WI38 (cell line): ENCODE results near the gene VAPB.

Experiments
- H3K4me3 ChIP-seq: 2 replicates; pipeline ENCODE4 v1.5.1; 2011; ENCODE audit warnings: low read depth, mild to moderate bottlenecking, control low read depth, low read length
- CTCF ChIP-seq: IDR thresholded peaks from 2 replicates; pipeline ENCODE4 v1.5.1; 2012; ENCODE audit warnings: low read depth, mild to moderate bottlenecking, control low read depth, low read length

VAPB gene

DNA sequence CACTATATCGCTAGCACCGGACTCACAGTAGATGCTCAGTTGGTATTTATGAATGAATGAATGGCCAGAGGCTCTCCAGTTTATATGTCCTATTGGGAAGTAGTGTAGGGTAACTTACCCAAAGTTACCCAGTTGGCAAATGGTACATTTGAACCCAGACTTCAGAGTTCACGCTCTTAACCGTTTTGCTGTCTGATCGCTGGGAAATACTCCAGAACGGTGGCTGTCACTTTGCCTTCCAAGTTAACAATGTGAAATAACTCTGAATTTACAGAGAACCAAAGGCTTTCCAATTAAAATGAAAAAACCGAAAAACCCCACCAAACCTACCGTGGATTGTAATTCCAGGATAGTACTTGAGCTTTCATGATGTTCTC lies 1.6 kb downstream of the VAPB start:
- no peak for TF ChIP-seq CTCF
- no peak overlapping the region; the same call in 1 of the 2 replicates for H3K4me3 ChIP-seq

GRCh38 chr20:58392286-58392685 lies 3.3 kb downstream of the VAPB start:
- no peak overlapping the region for H3K4me3 ChIP-seq
- TF ChIP-seq CTCF, result no peak

DNA sequence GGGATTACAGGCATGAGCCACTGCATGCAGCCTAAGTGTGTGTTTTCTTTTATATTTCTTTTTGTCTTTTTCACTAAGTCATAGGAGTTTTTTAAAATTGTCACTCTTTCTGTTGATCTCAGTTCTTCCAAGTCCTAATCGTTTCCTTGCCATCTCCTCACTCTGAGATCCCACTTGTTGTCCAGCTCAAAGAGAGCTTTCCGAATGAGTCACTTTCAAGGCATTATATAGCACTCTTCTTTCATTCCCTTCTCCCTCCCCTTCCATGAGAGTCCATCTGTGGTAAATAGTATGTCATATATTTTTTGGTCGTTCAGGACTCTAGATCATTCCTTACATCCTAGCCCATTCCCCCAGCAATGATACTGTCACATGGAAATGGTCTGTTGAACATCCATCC lies 4.3 kb downstream of the VAPB start:
- no peak overlapping the region for H3K4me3 ChIP-seq
- TF ChIP-seq CTCF, result no peak

DNA sequence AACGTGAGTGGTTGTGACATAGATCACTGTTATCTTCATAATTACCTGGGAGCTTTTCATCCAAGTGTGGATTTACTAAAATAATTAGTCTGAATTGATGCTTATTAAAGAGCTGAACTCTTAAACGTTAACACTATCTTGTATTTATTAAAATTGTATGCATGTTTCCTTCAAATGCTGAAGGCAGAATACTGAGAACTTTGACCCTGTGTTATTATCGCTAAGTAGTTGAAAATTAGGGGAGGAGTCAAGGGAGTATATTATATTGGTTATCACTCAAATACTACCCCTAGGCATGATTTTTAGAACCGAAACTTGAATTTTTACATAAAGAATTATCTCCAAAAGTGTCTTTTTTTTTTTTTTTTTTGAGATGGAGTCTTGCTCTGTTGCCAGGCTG lies 5.8 kb downstream of the VAPB start:
- no peak overlapping the region for H3K4me3 ChIP-seq
- TF ChIP-seq CTCF, result no peak

GRCh38 chr20:58395604-58396003 lies 6.6 kb downstream of the VAPB start:
- no peak overlapping the region for H3K4me3 ChIP-seq
- TF ChIP-seq CTCF, result no peak

- TF ChIP-seq CTCF, result no peak
- H3K4me3 ChIP-seq, result no peak overlapping the region
These were observed 8.4 kb downstream of the VAPB start for GRCh38 chr20:58397429-58397828.

- TF ChIP-seq CTCF, result no peak
- H3K4me3 ChIP-seq, result no peak overlapping the region
These were observed 9.2 kb downstream of the VAPB start for GRCh38 chr20:58398254-58398653.
